Mesothelial cell of epicardium (in vitro differentiated cells): Measurements from ENCODE around the gene SLC38A1. TPM values are rescaled to one million over a fixed set of nuclear protein-coding genes. Genes with fewer than 3 reads are reported as not detected.

ENCODE experiments used
- DNase-seq, 2 experiments: peaks; one replicate each; pipeline ENCODE4 v3.0.0; 2021; ENCODE audit warnings: low spot score in 2 of 2; ENCODE audit not compliant: unreplicated experiment in 2 of 2
- H3K27ac Mint-ChIP-seq: 2 replicates; pipeline ENCODE4 v1.8.0; 2021; ENCODE audit warnings: mixed read lengths
- H3K27me3 Mint-ChIP-seq: 2 replicates; pipeline ENCODE4 v1.8.0; 2021; ENCODE audit warnings: low read depth, mixed read lengths
- H3K36me3 Mint-ChIP-seq: 2 replicates; pipeline ENCODE4 v1.8.0; 2021; ENCODE audit warnings: mixed read lengths
- H3K4me1 Mint-ChIP-seq: 2 replicates; pipeline ENCODE4 v1.8.0; 2021; ENCODE audit warnings: mixed read lengths
- H3K4me3 Mint-ChIP-seq: 2 replicates; pipeline ENCODE4 v1.8.0; 2021; ENCODE audit warnings: mild to moderate bottlenecking, moderate library complexity, mixed read lengths
- H3K9me3 Mint-ChIP-seq: 2 replicates; pipeline ENCODE4 v1.8.0; 2021; ENCODE audit warnings: mixed read lengths
- CTCF ChIP-seq: fragments of 200-600 bp; sonication (generic); IDR thresholded peaks from one replicate; pipeline ENCODE4 v1.5.0; 2021; ENCODE audit warnings: antibody characterized with exemption; ENCODE audit not compliant: unreplicated experiment
- total RNA-seq: library from RNA; stranded (reverse); gene quantifications from 3 replicates; pipeline ENCODE4 v1.2.1, GENCODE V29; 2021

SLC38A1 gene
- total RNA-seq, 1 donor from 2014 or later = 114 TPM

- peaks cover 6% of the 10 kb centered on the region for H3K36me3 Mint-ChIP-seq
- peaks cover 5% of the 10 kb centered on the region for H3K4me1 Mint-ChIP-seq
- H3K4me3 Mint-ChIP-seq = no peak overlapping the region
- DNase-seq = no peak
- no peak overlapping the region for H3K27ac Mint-ChIP-seq
- no peak for TF ChIP-seq CTCF
- H3K9me3 Mint-ChIP-seq = no peaks in the 10 kb centered on the region
- H3K27me3 Mint-ChIP-seq = no peaks in the 10 kb centered on the region
Measured at GRCh38 chr12:46183112-46183511, 85.7 kb downstream of the SLC38A1 start.

GRCh38 chr12:46181465-46181864 lies 87.4 kb downstream of the SLC38A1 start:
- no peak overlapping the region for H3K4me3 Mint-ChIP-seq
- no peaks in the 10 kb centered on the region for H3K9me3 Mint-ChIP-seq
- H3K4me1 Mint-ChIP-seq = peaks cover 5% of the 10 kb centered on the region
- no peak for DNase-seq
- no peak for TF ChIP-seq CTCF
- no peaks in the 10 kb centered on the region for H3K27me3 Mint-ChIP-seq
- peaks cover 6% of the 10 kb centered on the region for H3K36me3 Mint-ChIP-seq
- no peak overlapping the region for H3K27ac Mint-ChIP-seq

- Mint-ChIP-seq H3K27me3 (no peaks in the 10 kb centered on the region), H3K9me3 (no peaks in the 10 kb centered on the region), H3K4me1 (peaks cover 5% of the 10 kb centered on the region), H3K36me3 (peaks cover 6% of the 10 kb centered on the region), H3K27ac (no peak overlapping the region), H3K4me3 (no peak overlapping the region)
- TF ChIP-seq CTCF = no peak
- no peak for DNase-seq
Measured at GRCh38 chr12:46179693-46180452, 89.0 kb downstream of the SLC38A1 start.

- no peak for TF ChIP-seq CTCF
- Mint-ChIP-seq H3K4me1 (no peaks in the 10 kb centered on the region), H3K36me3 (peaks cover 2% of the 10 kb centered on the region)
Measured at GRCh38 chr12:46177837-46178608, 90.8 kb downstream of the SLC38A1 start.

GRCh38 chr12:46177025-46177424 lies 91.8 kb downstream of the SLC38A1 start:
- H3K9me3 Mint-ChIP-seq = no peaks in the 10 kb centered on the region
- no peak for DNase-seq
- H3K27ac Mint-ChIP-seq = peak overlapping the region; percentile 2
- TF ChIP-seq CTCF = no peak
- peaks cover 2% of the 10 kb centered on the region for H3K36me3 Mint-ChIP-seq
- no peaks in the 10 kb centered on the region for H3K4me1 Mint-ChIP-seq
- H3K4me3 Mint-ChIP-seq = no peak overlapping the region
- no peaks in the 10 kb centered on the region for H3K27me3 Mint-ChIP-seq

More at GRCh38 chr12:46177837-46178608, 90.8 kb downstream of the SLC38A1 start:
- no peak for DNase-seq
- H3K9me3 Mint-ChIP-seq = no peaks in the 10 kb centered on the region
- H3K4me3 Mint-ChIP-seq = no peak overlapping the region
- no peak overlapping the region for H3K27ac Mint-ChIP-seq
- no peaks in the 10 kb centered on the region for H3K27me3 Mint-ChIP-seq
